GM23338 (cell line): Measurements from ENCODE around the gene PEA15. TPM values are rescaled to one million over a fixed set of nuclear protein-coding genes. Genes with fewer than 3 reads are reported as not detected.

Source experiments
- ATAC-seq: fragments of 200-7000 bp; cut with Tn5 transposase; 3 replicates; pipeline ENCODE4 v1.9.1; 2020
- DNase-seq: peaks from one replicate; pipeline ENCODE4 v3.0.0-alpha.2; 2015; ENCODE audit warnings: low spot score
- H2AFZ ChIP-seq: fragments of 200-600 bp; sonication (generic); 2 replicates; pipeline ENCODE4 v1.8.0; 2016; ENCODE audit warnings: antibody characterized with exemption, mild to moderate bottlenecking, moderate library complexity
- H3F3A ChIP-seq: fragments of 200-600 bp; sonication (generic); replicated peaks from 2 replicates; pipeline ENCODE4 v1.8.0; 2017; ENCODE audit warnings: antibody characterized with exemption, mixed run types, low read depth
- H3K27ac ChIP-seq: fragments of 200-600 bp; sonication (generic); 2 replicates; pipeline ENCODE4 v1.6.1; 2016; ENCODE audit warnings: low read depth
- H3K27me3 ChIP-seq: fragments of 200-600 bp; sonication (generic); 2 replicates; pipeline ENCODE4 v1.8.0; 2016; ENCODE audit warnings: mild to moderate bottlenecking, mixed run types, moderate library complexity; ENCODE audit not compliant: insufficient read depth
- H3K36me3 ChIP-seq: fragments of 200-600 bp; sonication (generic); 2 replicates; pipeline ENCODE4 v1.8.0; 2016; ENCODE audit warnings: mild to moderate bottlenecking; ENCODE audit not compliant: insufficient read depth
- H3K4me1 ChIP-seq: fragments of 200-600 bp; sonication (generic); 2 replicates; pipeline ENCODE4 v1.8.0; 2016; ENCODE audit warnings: mild to moderate bottlenecking, moderate library complexity; ENCODE audit not compliant: insufficient read depth
- H3K4me2 ChIP-seq: fragments of 200-600 bp; sonication (generic); 2 replicates; pipeline ENCODE4 v1.7.1; 2017; ENCODE audit warnings: mixed run types
- H3K4me3 ChIP-seq: fragments of 200-600 bp; sonication (generic); 2 replicates; pipeline ENCODE4 v1.6.1; 2016; ENCODE audit warnings: mixed run types
- H3K79me2 ChIP-seq: fragments of 200-600 bp; sonication (generic); replicated peaks from 2 replicates; pipeline ENCODE4 v1.8.0; 2017; ENCODE audit warnings: mild to moderate bottlenecking; ENCODE audit not compliant: insufficient read depth
- H3K9me2 ChIP-seq: fragments of 200-600 bp; sonication (generic); 2 replicates; pipeline ENCODE4 v1.8.0; 2017; ENCODE audit not compliant: insufficient read depth
- H4K20me1 ChIP-seq: fragments of 200-600 bp; sonication (generic); replicated peaks from 2 replicates; pipeline ENCODE4 v1.8.0; 2017; ENCODE audit warnings: mild to moderate bottlenecking; ENCODE audit not compliant: insufficient read depth
- H3K27ac Mint-ChIP-seq: 2 replicates; pipeline ENCODE4 v1.8.0; 2020; ENCODE audit warnings: inconsistent platforms, mild to moderate bottlenecking, moderate library complexity, mixed read lengths
- H3K27me3 Mint-ChIP-seq: 3 replicates; pipeline ENCODE4 v1.8.0; 2022; ENCODE audit warnings: low read depth, mild to moderate bottlenecking, moderate library complexity, mixed read lengths, inconsistent platforms; ENCODE audit not compliant: insufficient read depth, poor library complexity
- H3K36me3 Mint-ChIP-seq: 3 replicates; pipeline ENCODE4 v1.8.0; 2021; ENCODE audit warnings: low read depth, mild to moderate bottlenecking, inconsistent platforms, moderate library complexity, mixed read lengths
- H3K4me1 Mint-ChIP-seq: 3 replicates; pipeline ENCODE4 v1.8.0; 2020; ENCODE audit warnings: mild to moderate bottlenecking, inconsistent platforms, mixed read lengths
- H3K4me3 Mint-ChIP-seq: 3 replicates; pipeline ENCODE4 v1.8.0; 2021; ENCODE audit warnings: moderate library complexity, mild to moderate bottlenecking, inconsistent platforms, mixed read lengths
- H3K9me3 Mint-ChIP-seq: 3 replicates; pipeline ENCODE4 v1.8.0; 2020; ENCODE audit warnings: moderate library complexity, mild to moderate bottlenecking, inconsistent platforms, mixed read lengths
- CREB1 ChIP-seq: fragments of 250-450 bp; sonication (Bioruptor Pico); IDR thresholded peaks from 2 replicates; pipeline ENCODE4 v1.5.0; 2020; ENCODE audit warnings: low read depth, mild to moderate bottlenecking, moderate library complexity
- EZH2 ChIP-seq: fragments of 200-600 bp; sonication (generic); IDR thresholded peaks from one replicate; pipeline ENCODE4 v1.8.0; 2017; ENCODE audit warnings: antibody characterized with exemption, mild to moderate bottlenecking, low read depth; ENCODE audit not compliant: unreplicated experiment
- EZH2phosphoT487 ChIP-seq: fragments of 200-600 bp; sonication (generic); IDR thresholded peaks from one replicate; pipeline ENCODE4 v1.8.1; 2018; ENCODE audit warnings: antibody characterized with exemption; ENCODE audit not compliant: unreplicated experiment
- JUNB ChIP-seq: IDR thresholded peaks from one replicate; pipeline ENCODE4 v1.6.1; 2016; ENCODE audit warnings: antibody characterized with exemption; ENCODE audit not compliant: unreplicated experiment
- STAT1 ChIP-seq: IDR thresholded peaks from one replicate; pipeline ENCODE4 v1.6.1; 2016; ENCODE audit warnings: antibody characterized with exemption; ENCODE audit not compliant: unreplicated experiment
- ZNF114 ChIP-seq: fragments of 250-450 bp; sonication (Bioruptor Pico); IDR thresholded peaks from 2 replicates; pipeline ENCODE4 v1.5.0; 2020; ENCODE audit warnings: mild to moderate bottlenecking, moderate library complexity
- ZNF331 ChIP-seq: fragments of 250-450 bp; sonication (Bioruptor Pico); IDR thresholded peaks from 2 replicates; pipeline ENCODE4 v1.5.0; 2020; ENCODE audit warnings: low read depth, mild to moderate bottlenecking, moderate library complexity
- polyA plus RNA-seq: library from polyadenylated mRNA; unstranded; fragments of >200 nt; fragmentation: Nextera tagmentation; extraction: Ambion mirVana; gene quantifications from 2 replicates; pipeline ENCODE4 v1.2.1, GENCODE V29; 2016
- total RNA-seq: library from RNA; depleted of rRNA; stranded (reverse); fragments of >200 nt; shearing (Covaris generic); gene quantifications from 2 replicates; pipeline ENCODE4 v1.2.3, GENCODE V29; 2014
- TF ChIP-seq, protein P1 (sequence below): fragments of 250-450 bp; sonication (Bioruptor Pico); IDR thresholded peaks from 2 replicates; pipeline ENCODE4 v1.5.0; 2020; ENCODE audit warnings: mild to moderate bottlenecking, moderate library complexity
- TF ChIP-seq, protein P2 (sequence below), 2 experiments: fragments of 200-600 bp in 1 of 2; sonication (generic) in 1 of 2; conservative IDR thresholded peaks; 2 replicates each; pipeline versions ENCODE4 v1.5.1 to v1.6.1; 2016 to 2017; ENCODE audit warnings: antibody characterized with exemption in 2 of 2, low read depth in 2 of 2, mild to moderate bottlenecking in 2 of 2, moderate library complexity in 1 of 2

The PEA15 gene
- total and polyA plus RNA-seq, 2 experiments from 2014 or later, result 60.3 to 80.8 TPM

- Histone ChIP-seq H3K36me3 (peaks cover 46% of the 10 kb centered on the region), H3K4me3 (no peak overlapping the region), H3K27ac (no peak overlapping the region), H3K9me2 (no peaks in the 10 kb centered on the region), H3K4me2 (no peak overlapping the region), H4K20me1 (peaks cover 8% of the 10 kb centered on the region; the same call in 1 of the 2 replicates), H3F3A (0 out of 2 replicates have a peak, but pooled peaks cover 10% of the 10 kb centered on the region), H3K4me1 (no peaks in the 10 kb centered on the region; the same call in 1 of the 2 replicates), H3K27me3 (no peaks in the 10 kb centered on the region), H3K79me2 (no peaks in the 10 kb centered on the region), H2AFZ (no peak overlapping the region)
- no peak overlapping the region for H3K4me3 Mint-ChIP-seq
- DNase-seq (no peak), ATAC-seq (no peak)
- H3K4me1 Mint-ChIP-seq, result peaks cover 8% of the 10 kb centered on the region
- H3K36me3 Mint-ChIP-seq, result peaks cover 66% of the 10 kb centered on the region
- no peaks in the 10 kb centered on the region for H3K27me3 Mint-ChIP-seq
- H3K27ac Mint-ChIP-seq, result no peak overlapping the region
- TF ChIP-seq ZNF331, result no peak
- no peak for TF ChIP-seq STAT1
- no peak for TF ChIP-seq EZH2phosphoT487
- TF ChIP-seq CREB1 (CRISPR knock-in tag), result no peak
- no peak for TF ChIP-seq EZH2
- TF ChIP-seq, protein P1, sequence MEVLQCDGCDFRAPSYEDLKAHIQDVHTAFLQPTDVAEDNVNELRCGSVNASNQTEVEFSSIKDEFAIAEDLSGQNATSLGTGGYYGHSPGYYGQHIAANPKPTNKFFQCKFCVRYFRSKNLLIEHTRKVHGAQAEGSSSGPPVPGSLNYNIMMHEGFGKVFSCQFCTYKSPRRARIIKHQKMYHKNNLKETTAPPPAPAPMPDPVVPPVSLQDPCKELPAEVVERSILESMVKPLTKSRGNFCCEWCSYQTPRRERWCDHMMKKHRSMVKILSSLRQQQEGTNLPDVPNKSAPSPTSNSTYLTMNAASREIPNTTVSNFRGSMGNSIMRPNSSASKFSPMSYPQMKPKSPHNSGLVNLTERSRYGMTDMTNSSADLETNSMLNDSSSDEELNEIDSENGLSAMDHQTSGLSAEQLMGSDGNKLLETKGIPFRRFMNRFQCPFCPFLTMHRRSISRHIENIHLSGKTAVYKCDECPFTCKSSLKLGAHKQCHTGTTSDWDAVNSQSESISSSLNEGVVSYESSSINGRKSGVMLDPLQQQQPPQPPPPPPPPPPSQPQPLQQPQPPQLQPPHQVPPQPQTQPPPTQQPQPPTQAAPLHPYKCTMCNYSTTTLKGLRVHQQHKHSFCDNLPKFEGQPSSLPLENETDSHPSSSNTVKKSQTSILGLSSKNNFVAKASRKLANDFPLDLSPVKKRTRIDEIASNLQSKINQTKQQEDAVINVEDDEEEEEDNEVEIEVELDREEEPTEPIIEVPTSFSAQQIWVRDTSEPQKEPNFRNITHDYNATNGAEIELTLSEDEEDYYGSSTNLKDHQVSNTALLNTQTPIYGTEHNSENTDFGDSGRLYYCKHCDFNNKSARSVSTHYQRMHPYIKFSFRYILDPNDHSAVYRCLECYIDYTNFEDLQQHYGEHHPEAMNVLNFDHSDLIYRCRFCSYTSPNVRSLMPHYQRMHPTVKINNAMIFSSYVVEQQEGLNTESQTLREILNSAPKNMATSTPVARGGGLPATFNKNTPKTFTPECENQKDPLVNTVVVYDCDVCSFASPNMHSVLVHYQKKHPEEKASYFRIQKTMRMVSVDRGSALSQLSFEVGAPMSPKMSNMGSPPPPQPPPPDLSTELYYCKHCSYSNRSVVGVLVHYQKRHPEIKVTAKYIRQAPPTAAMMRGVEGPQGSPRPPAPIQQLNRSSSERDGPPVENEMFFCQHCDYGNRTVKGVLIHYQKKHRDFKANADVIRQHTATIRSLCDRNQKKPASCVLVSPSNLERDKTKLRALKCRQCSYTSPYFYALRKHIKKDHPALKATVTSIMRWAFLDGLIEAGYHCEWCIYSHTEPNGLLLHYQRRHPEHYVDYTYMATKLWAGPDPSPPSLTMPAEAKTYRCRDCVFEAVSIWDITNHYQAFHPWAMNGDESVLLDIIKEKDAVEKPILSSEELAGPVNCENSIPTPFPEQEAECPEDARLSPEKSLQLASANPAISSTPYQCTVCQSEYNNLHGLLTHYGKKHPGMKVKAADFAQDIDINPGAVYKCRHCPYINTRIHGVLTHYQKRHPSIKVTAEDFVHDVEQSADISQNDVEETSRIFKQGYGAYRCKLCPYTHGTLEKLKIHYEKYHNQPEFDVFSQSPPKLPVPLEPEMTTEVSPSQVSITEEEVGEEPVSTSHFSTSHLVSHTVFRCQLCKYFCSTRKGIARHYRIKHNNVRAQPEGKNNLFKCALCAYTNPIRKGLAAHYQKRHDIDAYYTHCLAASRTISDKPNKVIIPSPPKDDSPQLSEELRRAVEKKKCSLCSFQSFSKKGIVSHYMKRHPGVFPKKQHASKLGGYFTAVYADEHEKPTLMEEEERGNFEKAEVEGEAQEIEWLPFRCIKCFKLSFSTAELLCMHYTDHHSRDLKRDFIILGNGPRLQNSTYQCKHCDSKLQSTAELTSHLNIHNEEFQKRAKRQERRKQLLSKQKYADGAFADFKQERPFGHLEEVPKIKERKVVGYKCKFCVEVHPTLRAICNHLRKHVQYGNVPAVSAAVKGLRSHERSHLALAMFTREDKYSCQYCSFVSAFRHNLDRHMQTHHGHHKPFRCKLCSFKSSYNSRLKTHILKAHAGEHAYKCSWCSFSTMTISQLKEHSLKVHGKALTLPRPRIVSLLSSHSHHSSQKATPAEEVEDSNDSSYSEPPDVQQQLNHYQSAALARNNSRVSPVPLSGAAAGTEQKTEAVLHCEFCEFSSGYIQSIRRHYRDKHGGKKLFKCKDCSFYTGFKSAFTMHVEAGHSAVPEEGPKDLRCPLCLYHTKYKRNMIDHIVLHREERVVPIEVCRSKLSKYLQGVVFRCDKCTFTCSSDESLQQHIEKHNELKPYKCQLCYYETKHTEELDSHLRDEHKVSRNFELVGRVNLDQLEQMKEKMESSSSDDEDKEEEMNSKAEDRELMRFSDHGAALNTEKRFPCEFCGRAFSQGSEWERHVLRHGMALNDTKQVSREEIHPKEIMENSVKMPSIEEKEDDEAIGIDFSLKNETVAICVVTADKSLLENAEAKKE (CRISPR knock-in tag), result no peak
- TF ChIP-seq ZNF114, result no peak
- TF ChIP-seq JUNB, result no peak
- TF ChIP-seq, protein P2, sequence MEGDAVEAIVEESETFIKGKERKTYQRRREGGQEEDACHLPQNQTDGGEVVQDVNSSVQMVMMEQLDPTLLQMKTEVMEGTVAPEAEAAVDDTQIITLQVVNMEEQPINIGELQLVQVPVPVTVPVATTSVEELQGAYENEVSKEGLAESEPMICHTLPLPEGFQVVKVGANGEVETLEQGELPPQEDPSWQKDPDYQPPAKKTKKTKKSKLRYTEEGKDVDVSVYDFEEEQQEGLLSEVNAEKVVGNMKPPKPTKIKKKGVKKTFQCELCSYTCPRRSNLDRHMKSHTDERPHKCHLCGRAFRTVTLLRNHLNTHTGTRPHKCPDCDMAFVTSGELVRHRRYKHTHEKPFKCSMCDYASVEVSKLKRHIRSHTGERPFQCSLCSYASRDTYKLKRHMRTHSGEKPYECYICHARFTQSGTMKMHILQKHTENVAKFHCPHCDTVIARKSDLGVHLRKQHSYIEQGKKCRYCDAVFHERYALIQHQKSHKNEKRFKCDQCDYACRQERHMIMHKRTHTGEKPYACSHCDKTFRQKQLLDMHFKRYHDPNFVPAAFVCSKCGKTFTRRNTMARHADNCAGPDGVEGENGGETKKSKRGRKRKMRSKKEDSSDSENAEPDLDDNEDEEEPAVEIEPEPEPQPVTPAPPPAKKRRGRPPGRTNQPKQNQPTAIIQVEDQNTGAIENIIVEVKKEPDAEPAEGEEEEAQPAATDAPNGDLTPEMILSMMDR (conservative IDR thresholded peaks at IDR 0.05; ENCODE audit: low read depth in 2 of 2), result no peak
- no peaks in the 10 kb centered on the region for H3K9me3 Mint-ChIP-seq
These were observed 20.2 kb downstream of the PEA15 start for GRCh38 chr1:160225345-160225744.
